Medulla oblongata (tissue), 1 donor: Measurements from ENCODE around the gene ITCH.

ENCODE experiments used
- DNase-seq: peaks from one replicate; pipeline ENCODE4 v3.0.0-alpha.2; 2015; ENCODE audit errors: extremely low spot score

ITCH gene

DNA sequence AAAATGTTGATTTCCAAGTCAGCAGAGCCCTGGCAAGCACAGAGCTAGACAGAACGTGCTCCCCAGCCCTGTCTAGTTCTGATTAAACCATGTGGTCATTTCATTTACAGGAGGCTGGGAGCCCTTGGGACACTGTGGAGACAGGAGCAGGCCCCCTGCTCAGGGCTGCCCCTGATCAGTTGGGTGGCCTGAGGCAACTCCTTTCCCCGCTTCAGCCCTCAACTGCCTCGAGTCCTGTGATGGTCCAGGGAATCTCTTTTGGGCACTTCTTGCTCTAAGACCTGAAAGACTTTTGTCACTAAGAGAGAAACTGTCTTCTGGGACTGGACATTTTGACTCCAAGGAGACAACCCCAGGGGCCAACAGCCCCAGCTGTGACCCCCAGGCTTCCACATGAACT is 166.7 kb downstream of the ITCH start:
- DNase-seq = no peak

GRCh38 chr20:34530342-34530741 is 167.3 kb downstream of the ITCH start:
- DNase-seq = no peak

DNA sequence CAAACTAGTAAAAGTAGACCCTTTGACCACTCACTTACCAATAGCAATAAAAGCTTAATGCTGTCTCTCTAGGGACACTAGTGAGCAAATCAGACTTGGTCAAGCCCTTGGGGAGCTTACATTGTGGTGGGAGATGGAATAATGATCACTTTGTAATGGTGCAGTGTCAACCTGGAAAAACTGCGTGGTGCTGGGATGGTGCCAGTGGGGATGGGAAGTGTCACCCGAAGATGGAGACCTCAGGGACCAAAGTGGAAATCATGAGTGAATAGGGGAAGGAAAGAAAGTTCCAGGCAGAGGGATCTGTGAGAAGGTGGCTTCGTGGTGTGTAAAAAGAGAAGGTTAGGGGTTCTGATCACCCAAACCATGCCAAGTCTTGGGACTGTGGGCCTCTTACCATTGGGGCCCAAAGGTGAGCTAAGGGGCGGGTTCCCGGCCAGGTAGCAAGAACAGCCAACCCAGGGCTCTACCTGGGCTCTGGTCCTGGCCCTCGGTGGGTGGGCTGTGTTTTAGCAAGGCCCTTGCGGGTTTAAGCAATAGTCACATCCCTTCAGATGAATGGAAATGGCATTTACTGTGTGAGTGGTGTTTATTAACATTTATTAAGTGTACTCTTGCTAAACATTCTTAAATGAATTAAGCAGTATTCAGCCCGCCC is 168.7 kb downstream of the ITCH start:
- DNase-seq = no peak

GRCh38 chr20:34532320-34532719 is 169.2 kb downstream of the ITCH start:
- no peak for DNase-seq

GRCh38 chr20:34532756-34533155 is 169.7 kb downstream of the ITCH start:
- no peak for DNase-seq

GRCh38 chr20:34534391-34535165 is 171.5 kb downstream of the ITCH start:
- DNase-seq = no peak

GRCh38 chr20:34535301-34535840 is 172.3 kb downstream of the ITCH start:
- no peak for DNase-seq

DNA sequence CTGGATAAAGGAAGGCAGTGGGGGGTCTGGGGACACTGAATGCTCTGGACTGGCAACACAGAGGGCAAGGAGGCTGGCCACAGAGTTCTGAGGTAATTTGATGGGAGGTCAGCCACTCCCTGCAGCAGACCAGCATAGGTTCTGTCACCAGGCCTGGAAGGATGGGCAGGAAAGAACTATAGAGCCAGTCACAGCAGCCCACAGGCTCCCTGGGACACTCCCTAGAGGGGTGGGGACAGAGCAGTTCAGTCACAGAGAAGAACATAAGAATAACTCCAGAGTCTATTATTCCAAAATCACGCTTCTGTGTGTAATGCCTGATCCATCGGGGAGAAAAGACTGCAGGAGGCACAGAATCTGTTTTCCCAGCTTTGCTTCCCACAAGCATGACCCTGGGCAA is 172.8 kb downstream of the ITCH start:
- no peak for DNase-seq

DNA sequence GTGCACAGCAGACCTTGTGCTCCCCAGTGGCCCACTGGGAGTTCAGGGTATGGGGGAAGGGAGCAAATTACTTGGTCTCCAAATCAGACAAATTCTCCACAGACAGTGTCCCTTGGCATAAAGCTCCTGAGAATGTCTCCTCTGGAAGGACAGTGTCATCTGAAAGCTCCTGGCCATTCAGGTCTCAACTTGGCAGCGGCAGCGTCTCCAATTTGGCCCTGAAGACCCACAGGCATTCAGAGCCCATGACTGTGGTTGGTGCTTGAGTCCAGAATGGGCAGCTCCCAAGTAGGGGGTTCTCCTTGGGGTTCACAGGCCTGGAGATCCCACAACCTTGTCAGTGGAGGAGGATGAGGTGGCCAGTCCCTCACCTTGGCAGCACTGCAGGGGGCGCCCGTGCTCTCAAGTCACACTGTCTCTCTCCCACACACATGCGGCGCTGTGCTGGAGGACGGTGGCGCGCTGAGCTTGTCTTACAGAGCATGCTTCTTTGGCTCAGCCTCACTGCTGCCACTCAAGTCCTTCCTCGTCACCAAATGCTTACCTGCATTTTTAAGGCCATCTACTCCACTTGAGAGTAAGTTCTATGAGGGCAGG is 173.8 kb downstream of the ITCH start:
- no peak for DNase-seq

GRCh38 chr20:34537651-34538050 is 174.6 kb downstream of the ITCH start:
- no peak for DNase-seq

DNA sequence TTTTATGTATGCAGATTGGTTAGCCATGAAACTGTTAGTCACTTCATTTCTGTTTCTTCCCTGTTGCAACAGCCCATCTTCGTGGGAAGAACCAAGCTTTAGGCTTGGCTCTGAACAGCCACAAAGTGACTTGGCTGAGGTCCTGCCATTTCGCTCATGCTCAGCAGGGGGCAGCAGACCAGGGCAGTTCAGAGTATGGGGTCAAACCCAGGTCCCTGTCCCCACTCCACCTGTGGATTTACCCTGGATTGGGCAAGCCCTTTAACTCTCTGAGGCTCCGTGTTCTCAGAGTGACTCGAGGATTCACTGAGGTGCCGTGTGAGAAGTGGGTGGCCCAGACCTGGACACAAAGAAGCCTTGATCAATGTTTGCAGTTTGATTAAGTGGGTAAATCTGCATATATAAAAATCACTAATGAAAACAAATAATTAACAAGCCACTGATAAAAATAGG is 175.6 kb downstream of the ITCH start:
- DNase-seq = peak; percentile 64

- DNase-seq = no peak
Observed at GRCh38 chr20:34539756-34540155, 176.7 kb downstream of the ITCH start.

DNA sequence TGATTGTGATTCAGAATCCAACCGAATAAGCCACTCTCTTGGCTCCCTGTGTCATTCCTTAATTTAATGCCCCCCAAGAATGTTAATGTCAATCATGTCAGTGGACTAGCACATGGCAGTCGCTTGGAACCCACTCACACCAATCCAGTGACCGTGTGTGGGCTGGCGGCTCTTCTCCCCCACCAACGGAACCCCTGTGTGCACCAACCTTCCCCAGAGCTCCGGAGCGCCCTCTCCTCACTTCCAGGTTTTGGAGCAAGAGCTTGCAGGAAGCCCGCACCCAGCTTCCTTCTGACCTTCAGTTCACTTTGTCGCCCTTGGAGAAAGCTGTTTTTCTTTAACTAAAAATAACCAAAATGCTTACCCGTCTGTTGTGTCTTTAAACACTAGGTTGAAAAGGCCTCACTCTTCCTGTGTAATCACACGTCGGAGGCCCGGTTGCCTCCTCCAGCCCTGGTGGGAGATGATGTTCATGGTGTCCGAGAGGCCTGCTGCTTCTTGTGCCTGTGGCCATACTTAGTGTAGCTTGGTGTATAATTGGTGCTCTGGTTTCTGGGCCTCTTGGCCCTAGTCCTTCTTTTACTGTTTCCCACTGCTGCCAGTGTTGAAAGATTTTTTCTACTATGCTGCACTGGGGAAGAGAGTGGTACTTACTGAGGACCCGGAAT is 177.7 kb downstream of the ITCH start:
- no peak for DNase-seq

GRCh38 chr20:34541264-34541901 is 178.3 kb downstream of the ITCH start:
- DNase-seq = no peak

DNA sequence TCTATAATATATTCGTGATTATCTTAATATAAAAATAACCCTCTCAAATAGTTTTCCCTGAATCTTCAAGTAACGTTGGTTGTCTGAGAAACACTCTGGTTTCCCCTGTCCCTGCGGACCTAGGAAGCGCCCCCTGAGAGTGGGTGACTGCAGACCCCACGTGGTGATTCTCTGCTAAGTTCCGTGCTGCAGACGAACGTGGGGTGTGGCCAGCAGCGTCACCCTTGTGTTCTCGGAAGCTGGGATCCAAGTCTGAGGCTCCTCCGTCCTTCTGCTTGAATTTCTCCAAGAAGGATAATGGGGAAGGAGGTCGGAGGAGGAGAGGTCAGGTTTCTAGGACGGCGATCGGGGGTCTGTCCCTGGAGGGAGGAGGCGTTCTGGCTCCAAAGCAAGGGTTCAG is 178.8 kb downstream of the ITCH start:
- DNase-seq = no peak

GRCh38 chr20:34542439-34542838 is 179.4 kb downstream of the ITCH start:
- DNase-seq = no peak

GRCh38 chr20:34543463-34544056 is 180.5 kb downstream of the ITCH start:
- DNase-seq = no peak

- DNase-seq = no peak
Observed at GRCh38 chr20:34544109-34544796, 181.2 kb downstream of the ITCH start.

DNA sequence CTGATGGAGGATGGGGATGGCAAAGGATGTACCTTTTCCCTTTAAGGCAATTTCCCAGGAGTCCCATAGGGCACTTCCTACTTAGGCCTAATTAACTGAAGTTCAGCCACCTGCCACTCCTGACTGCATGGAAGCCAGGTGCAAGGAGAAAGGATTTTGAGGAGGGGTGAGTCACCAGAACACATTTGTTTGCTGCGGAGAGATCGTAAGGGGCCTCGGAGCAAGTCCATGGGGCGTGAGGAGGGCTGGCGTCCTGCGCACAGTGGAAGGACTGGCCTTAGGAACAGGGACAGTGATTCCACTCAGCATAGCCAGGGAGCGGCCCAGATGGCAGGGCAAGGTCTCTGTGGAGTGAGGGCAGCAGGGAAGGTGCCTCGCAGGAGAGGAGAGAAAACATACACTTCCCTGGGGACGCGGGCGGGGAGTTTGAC is 183.7 kb downstream of the ITCH start:
- no peak for DNase-seq

GRCh38 chr20:34547844-34548613 is 185.0 kb downstream of the ITCH start:
- no peak for DNase-seq
